WTC11 (cell line): ENCODE measurements around the gene HTRA2.

ENCODE experiments used
- CTCF ChIP-seq: fragments of 200-600 bp; IDR thresholded peaks from 2 replicates; pipeline ENCODE4 v1.8.0; 2022; ENCODE audit warnings: antibody characterized with exemption
- GTF2I ChIP-seq: fragments of 250-450 bp; sonication (Bioruptor Pico); conservative IDR thresholded peaks from 2 replicates; pipeline ENCODE4 v1.4.0; 2021; ENCODE audit warnings: mild to moderate bottlenecking
- TEAD4 ChIP-seq: sonication (generic); formaldehyde crosslinking; IDR thresholded peaks from 2 replicates; pipeline ENCODE4 v1.8.0; 2022; ENCODE audit warnings: mild to moderate bottlenecking, missing genetic modification reagents

- TF ChIP-seq GTF2I (no peak), TEAD4 (no peak), CTCF (no peak)
Measured at GRCh38 chr2:74499940-74500577, 29.7 kb upstream of the HTRA2 start.
